ENCODE measurements around the gene SULT1C2. TPM values are rescaled to one million over a fixed set of nuclear protein-coding genes. Genes with fewer than 3 reads are reported as not detected.

Gene SULT1C2
- total and polyA plus RNA-seq, 2 of the 8 experiments (the other 6 are each of a cell fraction or from before 2014, with no cell fraction given): 2.2 to 2.8 TPM

DNA sequence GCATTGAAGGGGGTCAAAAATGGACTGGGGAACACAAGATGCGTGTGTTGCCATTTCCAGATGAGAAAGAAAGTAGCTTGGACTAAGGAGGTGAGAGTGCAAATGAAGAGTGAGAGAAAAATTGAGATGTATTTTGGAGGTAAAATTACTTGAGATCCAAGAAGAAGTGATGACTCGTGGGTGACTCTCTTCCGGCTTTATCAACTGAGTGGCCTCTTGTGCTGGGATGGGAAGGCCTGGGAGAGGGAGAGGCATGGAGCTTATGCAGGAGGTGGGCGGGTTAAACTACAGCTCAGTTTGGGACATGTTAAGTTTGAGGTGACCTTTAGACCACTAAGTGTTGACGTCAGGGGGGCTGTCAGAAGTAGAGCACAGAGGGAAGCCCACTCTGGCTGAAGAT is 34.9 kb downstream of the SULT1C2 start:
- FAIRE-seq (no peak), DNase-seq (ENCODE audit: low read depth in 1 of 2, low spot score in 2 of 2) (no peak)
- no peak overlapping the region for H2BK5ac ChIP-seq (ENCODE audit: low read depth, low read length)
- no peak overlapping the region for H3K9ac ChIP-seq (replicated peaks in 1 of 4; ENCODE audit: extremely low read depth in 1 of 4, low read depth in 3 of 4, low read length in 3 of 4)
- no peak overlapping the region for H3K18ac ChIP-seq (ENCODE audit: extremely low read depth, low read length)
- no peaks in the 10 kb centered on the region for H3K9me3 ChIP-seq (ENCODE audit: insufficient read depth in 2 of 2, low read depth in 1 of 2, low read length in 1 of 2)
- no peaks in the 10 kb centered on the region for H3K79me1 ChIP-seq (ENCODE audit: low read depth, low read length)
- 82% methylated on average over 5 of the region's 5 CpGs; no CpG with 5 or more reads in 1 of the 2 experiments for WGBS, 2 experiments (ENCODE audit: extremely low coverage in 1 of 2, insufficient coverage in 1 of 2, insufficient read length in 1 of 2, insufficient replicate concordance in 2 of 2, low coverage in 1 of 2, low lambda C conversion rate in 2 of 2, missing lambda C conversion rate in 1 of 2)
- CTCF ChIA-PET (ENCODE audit: partially characterized antibody): interaction anchor here (0.8 to 1.3 kb wide), 2 partner anchors 32 to 261 kb away, joined by 3 read pairs; no protein-coding TSS in a partner anchor
- no peaks in the 10 kb centered on the region for H3K23me2 ChIP-seq (ENCODE audit: low read depth, low read length)
- no peak overlapping the region for H3K14ac ChIP-seq (ENCODE audit: insufficient read length)
- H3K79me2 ChIP-seq (ENCODE audit: control insufficient read depth in 1 of 2, insufficient read depth in 2 of 2, low read length in 2 of 2): no peaks in the 10 kb centered on the region
- H3K36me3 ChIP-seq (ENCODE audit: control insufficient read depth in 2 of 4, insufficient read depth in 4 of 4, low read length in 3 of 4): no peaks in the 10 kb centered on the region
- H2AFZ ChIP-seq (ENCODE audit: low read length): no peak overlapping the region
- no peaks in the 10 kb centered on the region for H3K4me1 ChIP-seq (replicated peaks in 1 of 4; ENCODE audit: control insufficient read depth in 3 of 4, insufficient read depth in 4 of 4, low read length in 3 of 4)
- no peak overlapping the region for H2BK120ac ChIP-seq (replicated peaks; ENCODE audit: low read depth, low read length)
- H4K8ac ChIP-seq (ENCODE audit: extremely low read depth, insufficient read depth, low read length): no peak overlapping the region
- no peak overlapping the region for H4K91ac ChIP-seq (replicated peaks; ENCODE audit: insufficient read length, low read length)
- no peak overlapping the region for H3K23ac ChIP-seq (ENCODE audit: insufficient read length)
- no peak overlapping the region for H2BK15ac ChIP-seq (ENCODE audit: low read length)
- H4K5ac ChIP-seq (ENCODE audit: insufficient read length, low read depth, low read length): no peak overlapping the region
- POLR2A ChIA-PET (ENCODE audit: partially characterized antibody): no interaction called here
- H3K27me3 ChIP-seq (replicated peaks in 1 of 4; ENCODE audit: control insufficient read depth in 3 of 4, extremely low read depth in 1 of 4, insufficient read depth in 3 of 4, low read length in 3 of 4): no peaks in the 10 kb centered on the region
- H2AK5ac ChIP-seq (ENCODE audit: low read depth, low read length): no peak overlapping the region
- H2BK12ac ChIP-seq (ENCODE audit: low read depth, low read length): no peak overlapping the region
- no peaks in the 10 kb centered on the region for H4K20me1 ChIP-seq (replicated peaks in 1 of 2; ENCODE audit: control insufficient read depth in 1 of 2, insufficient read depth in 2 of 2, low read length in 2 of 2)
- no peak overlapping the region for H3K56ac ChIP-seq (replicated peaks; ENCODE audit: insufficient read length, low read depth, low read length)
- no peak overlapping the region for H2BK20ac ChIP-seq (ENCODE audit: low read length)
- H3K4me3 ChIP-seq (ENCODE audit: extremely low read depth in 1 of 4, insufficient read depth in 2 of 4, low read depth in 3 of 4, low read length in 4 of 4): no peak overlapping the region
- H3K4ac ChIP-seq (replicated peaks; ENCODE audit: insufficient read length, low read depth, low read length): no peak overlapping the region
- H3K27ac ChIP-seq (ENCODE audit: low read depth, low read length): no peak overlapping the region
- no peak overlapping the region for H3K4me2 ChIP-seq (ENCODE audit: insufficient read depth in 1 of 2, low read depth in 2 of 2, low read length in 2 of 2)
- TF ChIP-seq BACH1 (IDR thresholded peaks at IDR 0.05; ENCODE audit: low read length) (no peak), MAX (IDR thresholded peaks at IDR 0.05) (no peak), PHF8 (conservative IDR thresholded peaks at IDR 0.05; ENCODE audit: low read depth, low read length) (no peak), RNF2 (IDR thresholded peaks at IDR 0.05; ENCODE audit: borderline replicate concordance, low read depth, low read length, missing control alignments, poor library complexity, severe bottlenecking) (no peak), KDM4A (IDR thresholded peaks at IDR 0.05; ENCODE audit: low read depth, low read length, severe bottlenecking) (no peak), NRF1 (IDR thresholded peaks at IDR 0.05; ENCODE audit: low read depth, low read length) (no peak), TCF12 (IDR thresholded peaks at IDR 0.05; ENCODE audit: low read depth, low read length) (no peak), SP4 (IDR thresholded peaks at IDR 0.05; ENCODE audit: low read length) (no peak)

All from H1 (cell line).